Trophoblast cell (in vitro differentiated cells and primary cell): Measurements from ENCODE around the gene SPRYD3.

Source experiments
- DNase-seq, 2 donors: peaks; one replicate each; pipeline ENCODE4 v3.0.0-alpha.2; 2016
- H2AFZ ChIP-seq: 2 replicates; pipeline ENCODE4 v1.6.1; 2013; ENCODE audit warnings: low read length, moderate library complexity, mild to moderate bottlenecking; ENCODE audit not compliant: insufficient read depth, poor library complexity
- H2AK5ac ChIP-seq: 2 replicates; pipeline ENCODE4 v1.6.1; 2013; ENCODE audit warnings: mild to moderate bottlenecking, low read length
- H2BK120ac ChIP-seq: 2 replicates; pipeline ENCODE4 v1.6.1; 2013; ENCODE audit warnings: low read length, mild to moderate bottlenecking, moderate library complexity; ENCODE audit not compliant: insufficient read depth, poor library complexity
- H2BK12ac ChIP-seq: 2 replicates; pipeline ENCODE4 v1.6.1; 2013; ENCODE audit warnings: mild to moderate bottlenecking, low read length, moderate library complexity
- H2BK5ac ChIP-seq: 2 replicates; pipeline ENCODE4 v1.6.1; 2013; ENCODE audit warnings: low read length, low read depth, moderate library complexity, mild to moderate bottlenecking; ENCODE audit not compliant: poor library complexity
- H3K14ac ChIP-seq: 2 replicates; pipeline ENCODE4 v1.6.1; 2013; ENCODE audit warnings: mild to moderate bottlenecking, low read length
- H3K18ac ChIP-seq: 2 replicates; pipeline ENCODE4 v1.6.1; 2013; ENCODE audit warnings: mild to moderate bottlenecking, low read length
- H3K23ac ChIP-seq: 2 replicates; pipeline ENCODE4 v1.6.1; 2013; ENCODE audit warnings: low read length
- H3K27ac ChIP-seq: 2 replicates; pipeline ENCODE4 v1.5.1; 2013; ENCODE audit warnings: low read depth, mild to moderate bottlenecking, inconsistent platforms, low read length, moderate library complexity
- H3K27me3 ChIP-seq: 2 replicates; pipeline ENCODE4 v1.6.1; 2013; ENCODE audit warnings: inconsistent platforms, mild to moderate bottlenecking, low read length, moderate library complexity; ENCODE audit not compliant: insufficient read depth
- H3K36me3 ChIP-seq, 2 experiments: 1 replicate in 1 of 2; 2 replicates in 1 of 2; pipeline ENCODE4 v1.6.1; 2013; ENCODE audit warnings: low read length in 2 of 2, mild to moderate bottlenecking in 2 of 2, moderate library complexity in 1 of 2; ENCODE audit not compliant: insufficient read depth in 2 of 2, control insufficient read depth in 1 of 2
- H3K4ac ChIP-seq: 2 replicates; pipeline ENCODE4 v1.6.1; 2013; ENCODE audit warnings: low read depth, mild to moderate bottlenecking, low read length, moderate library complexity
- H3K4me1 ChIP-seq, 2 experiments: 1 replicate in 1 of 2; 2 replicates in 1 of 2; pipeline ENCODE4 v1.6.1; 2013; ENCODE audit warnings: low read length in 2 of 2, mild to moderate bottlenecking in 2 of 2, moderate library complexity in 1 of 2; ENCODE audit not compliant: insufficient read depth in 2 of 2, control insufficient read depth in 1 of 2
- H3K4me2 ChIP-seq: 2 replicates; pipeline ENCODE4 v1.6.1; 2013; ENCODE audit warnings: inconsistent platforms, mild to moderate bottlenecking, low read length, moderate library complexity
- H3K4me3 ChIP-seq: 2 replicates; pipeline ENCODE4 v1.5.1; 2013; ENCODE audit warnings: mild to moderate bottlenecking, low read depth, low read length, inconsistent platforms
- H3K79me1 ChIP-seq: one replicate; pipeline ENCODE4 v1.6.1; 2013; ENCODE audit warnings: low read length
- H3K79me2 ChIP-seq: 2 replicates; pipeline ENCODE4 v1.6.1; 2013; ENCODE audit warnings: low read length, mild to moderate bottlenecking; ENCODE audit not compliant: control insufficient read depth, insufficient read depth, poor library complexity
- H3K9ac ChIP-seq: 2 replicates; pipeline ENCODE4 v1.6.1; 2013; ENCODE audit warnings: mild to moderate bottlenecking, low read length
- H3K9me3 ChIP-seq: 2 replicates; pipeline ENCODE4 v1.6.1; 2013; ENCODE audit warnings: low read depth, mild to moderate bottlenecking, control low read depth, inconsistent platforms, low read length; ENCODE audit not compliant: insufficient read depth
- H4K12ac ChIP-seq: 2 replicates; pipeline ENCODE4 v1.6.1; 2013; ENCODE audit warnings: low read depth, mild to moderate bottlenecking, low read length, moderate library complexity
- H4K8ac ChIP-seq: 2 replicates; pipeline ENCODE4 v1.6.1; 2013; ENCODE audit warnings: low read depth, mild to moderate bottlenecking, low read length, moderate library complexity
- H4K91ac ChIP-seq: one replicate; pipeline ENCODE4 v1.6.1; 2013; ENCODE audit warnings: low read depth, mild to moderate bottlenecking, low read length, moderate library complexity
- WGBS: extraction: QIAGEN DNeasy Blood & Tissue Kit; methylation state at CpG from one replicate; pipeline ENCODE4 v1.1.7; 2013; ENCODE audit warnings: missing lambda C conversion rate; ENCODE audit not compliant: insufficient read length, insufficient coverage; ENCODE audit errors: extremely low coverage; 5-methylcytosine and 5-hydroxymethylcytosine counted together

The SPRYD3 gene

DNA sequence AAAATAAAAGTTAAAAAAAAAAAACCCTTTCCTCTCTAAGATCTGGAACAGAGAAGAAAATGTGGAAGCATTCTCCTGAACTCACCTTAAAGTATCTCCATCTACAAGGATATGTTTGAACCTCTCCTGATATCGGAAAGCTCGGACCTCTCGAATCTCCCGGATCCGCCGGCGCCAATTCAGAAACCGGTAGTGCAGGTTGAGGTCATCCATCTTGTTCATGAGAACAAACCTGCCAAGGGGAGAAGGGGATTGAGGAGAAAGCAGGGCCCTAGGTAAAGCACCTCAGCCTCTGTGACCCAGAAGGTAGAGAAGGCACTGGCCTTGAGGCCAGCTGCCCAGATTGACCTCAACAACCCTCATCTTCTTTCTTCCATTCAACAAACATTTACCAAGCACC is 2.2 kb downstream of the SPRYD3 start:
- no peak overlapping the region for H2AK5ac ChIP-seq
- WGBS: no CpG with 5 or more reads among the region's 8 CpGs
- H3K36me3 ChIP-seq: peaks cover 14 to 15% of the 10 kb centered on the region in 2 experiments
- H3K27ac ChIP-seq: no peak overlapping the region
- no peak for DNase-seq
- H3K9me3 ChIP-seq: peaks cover 3% of the 10 kb centered on the region
- no peak overlapping the region for H3K14ac ChIP-seq
- H4K12ac ChIP-seq: no peak overlapping the region
- no peak overlapping the region for H3K23ac ChIP-seq
- H4K91ac ChIP-seq: no peak overlapping the region
- H3K18ac ChIP-seq: no peak overlapping the region
- no peak overlapping the region for H2BK12ac ChIP-seq
- peaks cover 8% of the 10 kb centered on the region for H3K79me2 ChIP-seq
- H3K4me2 ChIP-seq: no peak overlapping the region
- no peak overlapping the region for H2BK5ac ChIP-seq
- H3K4me1 ChIP-seq: peaks cover 6 to 9% of the 10 kb centered on the region in 2 experiments
- no peak overlapping the region for H2BK120ac ChIP-seq
- H2AFZ ChIP-seq: no peak overlapping the region
- H3K4me3 ChIP-seq: no peak overlapping the region
- H3K79me1 ChIP-seq: peaks cover 9% of the 10 kb centered on the region
- no peak overlapping the region for H3K9ac ChIP-seq
- H3K27me3 ChIP-seq: no peaks in the 10 kb centered on the region
- no peak overlapping the region for H3K4ac ChIP-seq
- no peak overlapping the region for H4K8ac ChIP-seq

DNA sequence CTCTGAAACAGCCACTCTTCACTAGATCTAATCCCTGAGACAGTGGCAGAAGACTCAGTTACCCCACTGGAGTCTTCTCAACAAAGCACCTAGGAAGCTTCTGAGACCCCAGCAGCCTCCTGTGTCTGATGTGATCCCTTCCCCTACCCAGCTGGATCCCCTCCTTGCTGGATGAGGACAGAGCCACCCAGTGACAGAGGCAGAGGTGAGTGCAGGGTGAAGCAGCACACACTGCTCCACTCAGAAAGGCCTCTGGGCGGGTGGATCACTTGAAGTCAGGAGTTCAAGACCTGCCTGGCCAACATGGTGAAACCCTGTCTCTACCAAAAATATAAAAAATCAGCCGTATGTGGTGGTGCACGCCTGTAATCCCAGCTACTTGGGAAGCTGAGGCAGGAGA is 2.7 kb downstream of the SPRYD3 start:
- DNase-seq: no peak
- Histone ChIP-seq H2BK120ac (no peak overlapping the region), H4K8ac (no peak overlapping the region), H2AFZ (no peak overlapping the region), H2BK12ac (no peak overlapping the region), H3K23ac (no peak overlapping the region), H3K36me3 (peaks cover 14 to 15% of the 10 kb centered on the region in 2 experiments), H3K18ac (no peak overlapping the region), H3K9ac (no peak overlapping the region), H3K4me3 (no peak overlapping the region), H3K9me3 (peaks cover 3% of the 10 kb centered on the region), H3K4me2 (no peak overlapping the region), H2AK5ac (no peak overlapping the region), H2BK5ac (no peak overlapping the region), H3K79me2 (peaks cover 8% of the 10 kb centered on the region), H4K91ac (no peak overlapping the region), H3K27me3 (no peaks in the 10 kb centered on the region), H3K79me1 (peaks cover 9% of the 10 kb centered on the region), H3K4ac (no peak overlapping the region), H3K4me1 (peaks cover 6 to 9% of the 10 kb centered on the region in 2 experiments), H4K12ac (no peak overlapping the region), H3K14ac (no peak overlapping the region), H3K27ac (no peak overlapping the region)
- no CpG with 5 or more reads among the region's 3 CpGs for WGBS

DNA sequence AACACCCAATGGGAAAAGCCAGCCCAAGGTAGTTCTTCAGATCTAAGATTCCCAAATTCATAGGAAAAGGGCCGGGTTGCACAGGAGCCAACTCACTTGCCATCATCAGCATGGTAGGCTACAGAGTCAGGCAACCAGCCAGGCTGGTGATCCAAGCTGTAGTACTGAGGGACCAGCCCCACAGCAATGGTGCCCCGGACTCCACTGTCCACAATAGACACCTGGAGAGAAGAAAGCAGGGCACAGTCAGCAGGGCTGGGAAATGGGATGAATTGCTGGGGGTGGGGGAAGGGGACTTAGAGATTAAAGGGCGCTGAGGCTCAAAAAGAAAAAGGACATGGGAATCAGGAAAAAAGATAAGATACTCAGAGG is 4.2 kb downstream of the SPRYD3 start:
- Histone ChIP-seq H3K36me3 (peaks cover 14 to 15% of the 10 kb centered on the region in 2 experiments), H3K4ac (no peak overlapping the region), H4K91ac (no peak overlapping the region), H2AFZ (no peak overlapping the region), H2BK12ac (no peak overlapping the region), H3K27ac (no peak overlapping the region), H3K79me2 (peaks cover 8% of the 10 kb centered on the region), H4K12ac (no peak overlapping the region), H3K27me3 (no peaks in the 10 kb centered on the region), H3K79me1 (peaks cover 9% of the 10 kb centered on the region), H4K8ac (no peak overlapping the region), H3K4me1 (peaks cover 6 to 9% of the 10 kb centered on the region in 2 experiments), H3K9ac (no peak overlapping the region), H2BK5ac (no peak overlapping the region), H3K9me3 (peaks cover 3% of the 10 kb centered on the region), H2AK5ac (no peak overlapping the region), H3K4me2 (no peak overlapping the region), H3K4me3 (no peak overlapping the region), H2BK120ac (no peak overlapping the region), H3K23ac (no peak overlapping the region), H3K14ac (no peak overlapping the region), H3K18ac (no peak overlapping the region)
- no CpG with 5 or more reads among the region's 3 CpGs for WGBS
- DNase-seq: no peak

DNA sequence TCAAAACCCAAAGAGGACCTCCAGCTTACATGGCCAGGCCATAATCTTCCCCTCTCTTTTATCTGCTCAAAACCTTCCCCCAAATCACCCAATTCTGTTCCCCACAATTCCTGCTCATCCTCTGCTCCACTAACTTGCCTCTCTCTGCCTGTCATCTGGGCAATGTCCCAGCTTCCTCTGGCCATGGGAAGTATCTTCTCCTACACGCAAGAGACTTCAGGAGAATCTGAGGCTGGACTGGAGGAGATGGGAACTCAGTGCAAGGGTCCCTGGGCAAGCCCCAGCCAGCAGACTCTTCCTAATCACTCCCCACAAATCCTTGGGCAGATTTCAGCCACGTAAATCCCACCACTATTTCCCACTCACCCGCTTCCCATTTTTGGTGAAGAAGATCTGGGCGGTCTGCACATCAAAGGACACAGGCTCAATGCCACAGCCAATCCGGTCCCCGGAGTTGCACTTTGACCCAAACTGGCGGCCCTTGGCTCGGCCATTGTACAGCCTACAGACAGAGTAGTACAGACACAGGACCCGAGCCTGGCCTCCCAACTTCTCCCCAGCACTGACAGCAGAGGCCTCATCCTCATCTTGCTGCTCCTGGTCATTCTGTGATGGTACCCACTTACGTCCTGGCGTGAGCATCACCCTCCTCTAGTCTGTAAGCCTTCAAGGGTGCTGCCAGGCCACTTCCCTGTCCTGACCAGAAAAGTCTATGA is 4.7 kb downstream of the SPRYD3 start:
- no peak overlapping the region for H3K4ac ChIP-seq
- peaks cover 4% of the 10 kb centered on the region for H3K79me1 ChIP-seq
- peaks cover 5% of the 10 kb centered on the region for H3K79me2 ChIP-seq
- no peak overlapping the region for H2AFZ ChIP-seq
- H3K4me3 ChIP-seq: no peak overlapping the region
- H3K4me2 ChIP-seq: no peak overlapping the region
- H4K12ac ChIP-seq: no peak overlapping the region
- no peak for DNase-seq
- H2BK120ac ChIP-seq: no peak overlapping the region
- peaks cover 3% of the 10 kb centered on the region for H3K9me3 ChIP-seq
- no peak overlapping the region for H3K27ac ChIP-seq
- no peaks in the 10 kb centered on the region for H3K27me3 ChIP-seq
- H3K18ac ChIP-seq: no peak overlapping the region
- no peak overlapping the region for H2AK5ac ChIP-seq
- no peak overlapping the region for H3K9ac ChIP-seq
- no peak overlapping the region for H2BK5ac ChIP-seq
- peaks cover 3 to 5% of the 10 kb centered on the region in 2 experiments for H3K4me1 ChIP-seq
- peaks cover 14 to 15% of the 10 kb centered on the region in 2 experiments for H3K36me3 ChIP-seq
- H3K14ac ChIP-seq: no peak overlapping the region
- H4K8ac ChIP-seq: no peak overlapping the region
- no peak overlapping the region for H4K91ac ChIP-seq
- no peak overlapping the region for H2BK12ac ChIP-seq
- no peak overlapping the region for H3K23ac ChIP-seq
- no CpG with 5 or more reads among the region's 11 CpGs for WGBS
